ENCODE data around the gene TTLL5. TPM values are rescaled to one million over a fixed set of nuclear protein-coding genes. Genes with fewer than 3 reads are reported as not detected.

Gene TTLL5
- total RNA-seq, 4 donors from 2014 or later, result 36.3 to 61.8 (median 36.7) TPM

DNA sequence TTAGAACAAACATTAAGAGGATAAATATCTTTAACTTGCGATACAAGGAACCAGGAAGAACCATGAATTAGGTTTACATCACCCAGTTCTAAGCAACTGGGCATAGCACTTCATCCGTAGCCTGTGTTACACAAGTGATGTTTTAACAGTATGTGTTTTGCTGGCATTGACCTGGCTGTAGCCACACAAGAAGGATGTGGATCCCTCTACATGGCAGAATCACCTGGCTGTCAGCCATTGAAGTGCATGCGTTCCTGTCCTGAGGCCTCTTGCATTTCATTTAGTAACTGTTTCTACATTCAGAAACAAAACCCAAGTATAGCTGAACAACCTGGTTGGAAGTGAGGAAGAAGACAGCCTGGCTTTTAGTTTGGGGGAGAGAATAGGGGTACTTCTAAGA lies 248.6 kb downstream of the TTLL5 start:
- TF ChIP-seq POLR2A (IDR thresholded peaks at IDR 0.05), result no peak
- TF ChIP-seq, protein P1, sequence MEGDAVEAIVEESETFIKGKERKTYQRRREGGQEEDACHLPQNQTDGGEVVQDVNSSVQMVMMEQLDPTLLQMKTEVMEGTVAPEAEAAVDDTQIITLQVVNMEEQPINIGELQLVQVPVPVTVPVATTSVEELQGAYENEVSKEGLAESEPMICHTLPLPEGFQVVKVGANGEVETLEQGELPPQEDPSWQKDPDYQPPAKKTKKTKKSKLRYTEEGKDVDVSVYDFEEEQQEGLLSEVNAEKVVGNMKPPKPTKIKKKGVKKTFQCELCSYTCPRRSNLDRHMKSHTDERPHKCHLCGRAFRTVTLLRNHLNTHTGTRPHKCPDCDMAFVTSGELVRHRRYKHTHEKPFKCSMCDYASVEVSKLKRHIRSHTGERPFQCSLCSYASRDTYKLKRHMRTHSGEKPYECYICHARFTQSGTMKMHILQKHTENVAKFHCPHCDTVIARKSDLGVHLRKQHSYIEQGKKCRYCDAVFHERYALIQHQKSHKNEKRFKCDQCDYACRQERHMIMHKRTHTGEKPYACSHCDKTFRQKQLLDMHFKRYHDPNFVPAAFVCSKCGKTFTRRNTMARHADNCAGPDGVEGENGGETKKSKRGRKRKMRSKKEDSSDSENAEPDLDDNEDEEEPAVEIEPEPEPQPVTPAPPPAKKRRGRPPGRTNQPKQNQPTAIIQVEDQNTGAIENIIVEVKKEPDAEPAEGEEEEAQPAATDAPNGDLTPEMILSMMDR (IDR thresholded peaks at IDR 0.05), result no peak
- no peak for TF ChIP-seq EP300 (IDR thresholded peaks at IDR 0.05)
- H3K4me3 ChIP-seq, result no peak overlapping the region
- no peak for DNase-seq (ENCODE audit: low spot score in 2 of 2)
- no peaks in the 10 kb centered on the region for H3K27me3 ChIP-seq
- WGBS, 2 donors, result 80 to 96% methylated on average over 3 of the region's 3 CpGs
- peaks cover 0 to 27% (median 0%) of the 10 kb centered on the region in 4 donors for H3K4me1 ChIP-seq
- no peak overlapping the region for H3K27ac ChIP-seq
- H3K36me3 ChIP-seq, result no peaks in the 10 kb centered on the region
- no peaks in the 10 kb centered on the region for H3K9me3 ChIP-seq

DNA sequence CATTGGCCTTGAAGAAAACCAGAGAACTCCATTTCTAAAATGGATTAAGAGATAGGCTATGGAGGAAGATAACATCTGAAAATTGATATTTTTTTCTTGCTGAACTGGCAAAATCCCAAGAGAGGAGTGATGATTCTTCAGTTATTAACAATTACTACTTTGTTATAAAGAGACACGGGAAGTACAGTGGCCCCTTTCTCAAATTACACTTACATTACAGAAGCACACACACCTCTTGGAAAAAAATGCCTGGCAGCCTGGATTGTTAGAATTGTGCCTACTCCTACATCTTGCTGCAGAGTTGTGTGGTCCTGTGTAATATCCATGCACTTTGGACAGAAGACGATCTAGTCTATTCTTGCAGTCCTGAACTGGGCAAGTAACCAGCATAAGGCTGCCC lies 249.0 kb downstream of the TTLL5 start:
- H3K4me1 ChIP-seq, result peaks cover 0 to 24% (median 0%) of the 10 kb centered on the region in 4 donors
- TF ChIP-seq, protein P1 (IDR thresholded peaks at IDR 0.05), result no peak
- TF ChIP-seq EP300 (IDR thresholded peaks at IDR 0.05) (no peak), POLR2A (IDR thresholded peaks at IDR 0.05) (no peak)
- WGBS, 2 donors, result 44 to 49% methylated on average over 2 of the region's 2 CpGs
- no peaks in the 10 kb centered on the region for H3K9me3 ChIP-seq
- H3K27me3 ChIP-seq, result no peaks in the 10 kb centered on the region
- H3K27ac ChIP-seq, result no peak overlapping the region
- H3K36me3 ChIP-seq, result no peaks in the 10 kb centered on the region
- DNase-seq (ENCODE audit: low spot score in 2 of 2), result no peak
- no peak overlapping the region for H3K4me3 ChIP-seq

DNA sequence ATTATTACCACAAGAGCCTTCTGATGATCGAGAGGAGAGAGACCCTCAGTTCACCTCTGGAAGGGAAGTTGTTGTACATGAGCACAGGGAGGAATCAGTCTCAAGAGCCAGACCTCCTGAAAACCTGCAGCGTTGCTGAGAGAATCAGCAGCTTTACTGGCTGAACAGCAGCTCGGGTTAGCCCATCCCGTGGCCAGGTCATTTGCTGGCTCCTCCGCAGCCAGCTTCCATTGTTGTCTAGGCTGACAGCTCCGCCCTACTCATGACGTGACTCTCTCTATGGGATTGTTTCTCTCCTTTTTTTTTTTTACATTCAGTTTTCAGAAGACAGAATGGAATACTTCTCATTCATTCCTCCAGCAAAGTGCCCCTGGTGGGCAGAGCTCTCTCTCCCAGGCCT lies 250.8 kb downstream of the TTLL5 start:
- TF ChIP-seq, protein P1 (IDR thresholded peaks at IDR 0.05), result no peak
- no peak for TF ChIP-seq EP300 (IDR thresholded peaks at IDR 0.05)
- TF ChIP-seq POLR2A (IDR thresholded peaks at IDR 0.05), result no peak
- Histone ChIP-seq H3K27ac (peak overlapping the region in 1 of 4 donors; percentile 10), H3K4me3 (no peak overlapping the region), H3K36me3 (no peaks in the 10 kb centered on the region), H3K9me3 (no peaks in the 10 kb centered on the region), H3K27me3 (no peaks in the 10 kb centered on the region), H3K4me1 (peaks cover 0 to 8% (median 0%) of the 10 kb centered on the region in 4 donors)
- 27 to 36% methylated on average over 7 of the region's 7 CpGs for WGBS, 2 donors
- no peak for DNase-seq (ENCODE audit: low spot score in 2 of 2)

DNA sequence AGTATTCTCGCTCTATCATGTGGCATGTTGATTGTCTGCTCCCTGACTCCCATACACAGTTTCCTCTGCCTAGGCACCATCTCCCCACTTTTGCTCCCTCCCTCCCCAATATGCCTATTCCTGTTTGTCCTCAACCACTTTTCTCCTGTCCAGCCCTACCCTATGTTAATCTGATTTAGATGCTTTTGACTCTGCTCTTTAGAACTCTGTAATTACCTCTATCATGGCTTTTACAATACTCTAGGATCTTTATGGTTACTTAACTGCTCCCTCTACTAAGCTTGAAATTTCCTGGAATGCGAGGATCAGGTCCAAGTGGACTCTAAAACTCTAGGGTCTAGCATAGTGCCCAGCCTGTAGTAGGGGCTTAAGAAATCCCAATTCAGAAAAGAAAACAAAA lies 252.1 kb downstream of the TTLL5 start:
- 93 to 98% methylated on average over 2 of the region's 2 CpGs for WGBS, 2 donors
- TF ChIP-seq EP300 (IDR thresholded peaks at IDR 0.05) (no peak), POLR2A (IDR thresholded peaks at IDR 0.05) (no peak)
- TF ChIP-seq, protein P1 (IDR thresholded peaks at IDR 0.05), result no peak
- DNase-seq (ENCODE audit: low spot score in 2 of 2), result no peak

DNA sequence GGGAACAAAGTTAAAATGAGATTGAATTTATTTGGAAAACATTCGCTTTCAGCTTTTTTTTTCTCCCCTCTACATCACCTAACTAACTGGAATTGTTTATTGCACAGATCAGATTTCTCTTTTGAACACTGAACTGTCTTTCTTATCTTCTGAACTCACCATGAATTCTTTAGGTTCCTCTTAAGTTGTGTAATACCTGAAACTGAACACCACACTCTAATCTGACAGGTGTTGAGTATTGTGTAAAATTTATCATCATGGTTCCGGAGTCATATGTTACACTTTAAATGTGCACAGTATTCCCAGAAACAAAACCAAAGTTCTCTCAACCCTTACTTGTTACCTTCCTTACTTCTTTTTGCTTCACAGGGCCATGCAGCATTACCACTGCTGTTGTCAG lies 254.0 kb downstream of the TTLL5 start:
- H3K4me1 ChIP-seq, result peaks cover 0 to 8% (median 0%) of the 10 kb centered on the region in 4 donors
- H3K36me3 ChIP-seq, result peaks cover 0 to 8% (median 0%) of the 10 kb centered on the region in 3 donors
- WGBS, 2 donors, result 94 to 97% methylated on average over 2 of the region's 2 CpGs
- no peaks in the 10 kb centered on the region for H3K9me3 ChIP-seq
- no peaks in the 10 kb centered on the region for H3K27me3 ChIP-seq
- TF ChIP-seq, protein P1 (IDR thresholded peaks at IDR 0.05), result no peak
- TF ChIP-seq POLR2A (IDR thresholded peaks at IDR 0.05), result no peak
- no peak for TF ChIP-seq EP300 (IDR thresholded peaks at IDR 0.05)
- H3K4me3 ChIP-seq, result no peak overlapping the region
- no peak overlapping the region for H3K27ac ChIP-seq
- DNase-seq (ENCODE audit: low spot score in 2 of 2), result no peak

More for the DNA sequence above, 252.1 kb downstream of the TTLL5 start:
- Histone ChIP-seq H3K4me3 (no peak overlapping the region), H3K4me1 (peaks cover 0 to 8% (median 0%) of the 10 kb centered on the region in 4 donors), H3K36me3 (peaks cover 0 to 8% (median 0%) of the 10 kb centered on the region in 3 donors), H3K27me3 (no peaks in the 10 kb centered on the region), H3K9me3 (no peaks in the 10 kb centered on the region), H3K27ac (no peak overlapping the region)

Data from tibial nerve (tissue), 4 donors.